GM18508 (cell line): ENCODE results near the gene KSR1.
"Not testable (repeated sequence)": the region's sequence is repeated elsewhere in the genome, so short reads cannot be mapped to it uniquely, and the experiment has no call there.

Source experiments
- ATAC-seq: cut with Tn5 transposase; IDR thresholded peaks from one replicate; pipeline ENCODE4 v1.9.1; 2021; ENCODE audit warnings: moderate number of reproducible peaks; ENCODE audit not compliant: insufficient read depth, unreplicated experiment

The KSR1 gene

GRCh38 chr17:27638415-27638914 is 182.2 kb downstream of the KSR1 start:
- ATAC-seq: not testable (repeated sequence)

DNA sequence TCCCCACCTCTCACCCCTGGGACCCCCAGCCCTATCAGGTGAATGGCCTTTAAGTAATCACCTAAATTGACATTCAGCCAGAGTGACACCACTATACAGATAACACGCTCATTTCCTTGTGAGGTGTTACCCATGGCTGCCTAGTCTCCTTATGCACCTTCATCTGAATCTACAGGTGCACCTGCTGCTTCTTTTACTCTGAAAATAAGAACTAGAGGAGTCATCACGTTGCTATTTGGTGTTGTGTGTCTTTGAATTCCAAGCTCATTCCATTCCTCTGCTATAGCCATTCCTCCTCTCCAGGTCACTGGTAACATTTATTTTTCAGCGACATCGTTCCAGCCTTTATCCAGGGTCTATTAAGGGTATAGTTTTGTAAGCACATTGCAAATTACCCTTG is 184.5 kb downstream of the KSR1 start:
- no peak for ATAC-seq

- no peak for ATAC-seq
These were observed 188.3 kb downstream of the KSR1 start for GRCh38 chr17:27644586-27644985.

DNA sequence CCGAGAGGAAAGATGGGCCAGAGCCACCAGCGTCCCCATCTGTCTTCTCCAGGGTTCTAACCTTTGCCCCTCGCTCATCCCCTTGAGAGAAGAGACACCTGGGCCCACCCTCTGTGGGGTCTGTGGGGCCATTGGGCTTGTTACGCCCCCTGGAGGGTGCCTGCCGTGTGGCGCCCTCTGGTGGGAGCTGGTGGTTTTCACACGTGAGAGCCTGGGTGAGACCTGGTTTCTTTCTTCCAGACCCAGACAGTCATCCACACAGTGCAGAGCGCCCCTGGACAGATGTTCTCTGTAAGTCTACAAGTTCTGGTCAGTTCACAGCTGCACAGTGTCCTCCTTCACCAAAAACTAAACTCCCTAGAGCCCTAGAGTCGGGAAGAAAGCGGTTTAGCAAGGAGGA is 189.4 kb downstream of the KSR1 start:
- ATAC-seq: not testable (repeated sequence)

GRCh38 chr17:27646232-27646631 is 190.0 kb downstream of the KSR1 start:
- ATAC-seq: no peak

GRCh38 chr17:27647765-27648164 is 191.5 kb downstream of the KSR1 start:
- ATAC-seq: no peak

DNA sequence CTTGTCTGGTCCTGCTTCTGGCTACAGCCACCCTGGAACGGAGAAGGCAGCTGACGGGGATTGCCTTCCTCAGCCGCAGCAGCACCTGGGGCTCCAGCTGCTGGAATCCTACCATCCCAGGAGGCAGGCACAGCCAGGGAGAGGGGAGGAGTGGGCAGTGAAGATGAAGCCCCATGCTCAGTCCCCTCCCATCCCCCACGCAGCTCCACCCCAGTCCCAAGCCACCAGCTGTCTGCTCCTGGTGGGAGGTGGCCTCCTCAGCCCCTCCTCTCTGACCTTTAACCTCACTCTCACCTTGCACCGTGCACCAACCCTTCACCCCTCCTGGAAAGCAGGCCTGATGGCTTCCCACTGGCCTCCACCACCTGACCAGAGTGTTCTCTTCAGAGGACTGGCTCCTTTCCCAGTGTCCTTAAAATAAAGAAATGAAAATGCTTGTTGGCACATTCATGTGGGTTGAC is 192.9 kb downstream of the KSR1 start:
- not testable (repeated sequence) for ATAC-seq

- no peak for ATAC-seq
These were observed 193.7 kb downstream of the KSR1 start for GRCh38 chr17:27649929-27650328.

- ATAC-seq: no peak
These were observed 194.6 kb downstream of the KSR1 start for GRCh38 chr17:27650836-27651235.

DNA sequence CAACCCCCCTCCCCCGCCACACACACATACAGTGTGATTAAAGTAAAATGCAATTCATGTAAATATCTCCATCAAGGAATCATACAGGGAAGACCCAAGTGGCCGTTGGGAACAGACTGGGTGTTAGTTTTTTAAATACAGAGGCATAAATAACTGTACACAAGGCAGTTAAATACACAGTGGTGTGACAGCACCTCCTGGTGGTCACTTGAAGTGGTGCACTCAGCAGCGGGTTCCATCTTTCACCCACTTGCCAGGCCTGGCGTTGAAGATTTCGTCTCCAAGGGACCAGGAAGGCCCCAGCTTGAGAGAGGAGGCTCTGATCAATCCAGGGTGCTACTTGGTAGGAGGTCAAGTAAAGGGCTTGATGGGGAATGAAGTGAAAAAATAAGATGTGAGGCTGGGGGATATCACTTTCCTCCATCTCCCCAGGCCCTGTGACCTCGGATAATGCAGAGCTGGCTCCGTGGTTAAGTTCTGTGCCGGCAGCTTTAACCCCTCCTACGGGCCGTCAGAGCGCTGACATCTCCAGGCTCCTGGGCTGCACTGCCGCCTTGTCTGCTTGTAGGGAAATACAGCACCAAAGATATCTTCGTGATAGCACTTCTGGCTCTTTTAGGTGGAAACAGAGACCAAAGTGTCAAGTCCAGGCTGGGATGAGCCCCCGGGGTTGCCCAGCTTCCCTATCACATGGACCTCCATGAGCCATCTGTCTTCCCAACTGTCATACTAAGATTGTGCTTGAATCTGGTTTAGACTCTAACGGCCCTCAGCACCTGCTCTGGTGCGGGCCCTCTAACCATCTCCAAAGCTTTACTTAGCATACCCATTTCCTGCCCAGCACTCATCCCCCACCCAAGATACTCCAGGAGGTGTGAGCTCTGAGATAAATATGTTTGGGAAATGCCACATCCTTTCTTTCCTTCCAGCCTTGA is 195.4 kb downstream of the KSR1 start:
- no peak for ATAC-seq

DNA sequence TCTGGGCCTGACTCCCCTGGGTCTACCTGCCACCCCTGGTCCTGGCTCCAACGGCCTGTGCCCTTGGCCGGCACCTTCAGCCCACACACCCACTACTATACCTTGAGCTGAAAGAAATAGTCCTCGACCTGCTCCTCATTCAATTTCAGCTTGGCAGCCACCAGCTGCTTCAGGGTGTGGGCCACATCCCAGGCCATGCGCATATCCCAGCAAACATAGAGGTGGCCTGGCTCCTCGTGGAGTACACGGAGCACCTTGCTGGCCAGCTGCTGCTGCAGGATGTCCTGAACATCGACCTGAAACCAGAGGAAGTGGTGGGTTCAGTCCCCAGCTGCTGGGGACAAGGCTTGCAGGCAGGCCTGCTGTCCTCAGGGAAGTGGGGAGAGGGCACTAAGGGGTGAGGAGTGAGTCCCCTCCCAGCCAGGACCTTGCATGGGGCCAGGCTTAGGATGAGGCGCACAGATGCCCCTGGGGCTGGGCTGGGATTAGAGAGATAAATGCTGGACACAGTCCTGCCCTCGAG is 197.3 kb downstream of the KSR1 start:
- ATAC-seq: not testable (repeated sequence)

- ATAC-seq: no peak
These were observed 197.9 kb downstream of the KSR1 start for GRCh38 chr17:27654136-27654535.

- no peak for ATAC-seq
These were observed 198.6 kb downstream of the KSR1 start for GRCh38 chr17:27654654-27655524.

DNA sequence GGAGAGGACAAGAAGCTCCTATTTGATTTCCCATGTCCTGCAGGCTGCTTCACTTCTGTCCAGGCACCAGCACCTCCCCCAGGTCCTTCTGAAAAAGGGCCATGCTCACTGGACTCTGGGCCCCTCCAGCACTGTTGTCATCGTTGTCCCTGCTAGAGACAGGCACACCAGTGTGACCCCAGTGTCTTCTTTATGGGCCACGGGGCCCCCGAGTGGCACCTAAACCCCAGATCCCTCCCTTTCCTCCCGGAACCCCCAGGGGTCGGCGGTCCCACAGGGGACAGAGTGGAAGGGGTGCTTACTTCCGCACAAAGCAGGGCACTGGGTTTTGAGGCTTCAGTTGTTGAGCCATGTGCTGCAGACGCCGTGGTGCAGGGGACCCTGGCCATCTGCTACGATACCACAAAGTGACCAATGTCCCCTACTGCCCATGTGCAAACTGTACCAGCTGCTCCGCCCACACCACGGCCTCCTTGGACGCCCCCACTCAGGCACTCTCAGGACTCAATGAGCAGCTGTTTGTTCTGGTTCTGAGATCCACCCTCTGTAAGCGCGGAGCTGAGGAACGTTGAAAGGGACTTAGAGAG is 199.4 kb downstream of the KSR1 start:
- ATAC-seq: not testable (repeated sequence)

GRCh38 chr17:27656620-27657019 is 200.4 kb downstream of the KSR1 start:
- ATAC-seq: not testable (repeated sequence)

DNA sequence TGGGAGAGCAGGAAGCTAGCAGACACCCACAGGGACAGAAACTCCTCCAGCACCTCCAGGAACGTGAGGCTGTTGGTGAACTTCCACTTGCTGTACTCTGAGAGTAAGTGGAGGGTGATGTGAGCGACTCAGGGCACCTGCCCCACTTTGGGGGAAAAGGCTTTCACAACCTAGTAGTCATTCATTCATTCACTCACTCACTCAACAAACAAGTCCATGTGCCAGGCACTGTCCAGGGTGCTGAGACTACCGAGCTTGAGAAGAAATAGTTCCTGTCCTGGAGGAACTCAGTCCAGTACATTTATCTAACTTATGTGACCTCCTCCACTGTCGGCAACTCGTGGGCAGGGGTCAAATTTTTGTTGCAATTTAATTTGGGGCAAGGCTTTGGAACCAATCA is 201.4 kb downstream of the KSR1 start:
- no peak for ATAC-seq

- no peak for ATAC-seq
These were observed 203.4 kb downstream of the KSR1 start for GRCh38 chr17:27659683-27660082.

DNA sequence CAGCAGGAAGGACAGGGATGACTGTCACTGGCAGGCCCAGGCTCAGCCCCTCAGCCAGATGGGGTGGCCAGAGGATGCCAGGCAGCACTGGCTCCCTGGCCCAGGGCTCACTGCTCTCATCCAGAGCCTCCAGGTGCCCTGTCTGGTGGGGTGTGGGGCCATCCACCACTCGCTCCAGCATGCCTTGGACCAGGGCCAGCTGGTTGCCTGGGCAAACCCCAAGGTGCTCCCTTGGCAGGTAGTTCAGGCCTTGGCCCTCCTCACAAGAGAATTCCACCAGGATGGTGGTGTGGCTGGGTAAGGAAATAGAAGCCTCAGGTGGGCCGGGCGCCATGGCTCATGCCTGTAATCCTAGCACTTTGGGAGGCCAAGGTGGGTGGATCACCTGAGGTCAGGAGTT is 204.2 kb downstream of the KSR1 start:
- ATAC-seq: no peak

DNA sequence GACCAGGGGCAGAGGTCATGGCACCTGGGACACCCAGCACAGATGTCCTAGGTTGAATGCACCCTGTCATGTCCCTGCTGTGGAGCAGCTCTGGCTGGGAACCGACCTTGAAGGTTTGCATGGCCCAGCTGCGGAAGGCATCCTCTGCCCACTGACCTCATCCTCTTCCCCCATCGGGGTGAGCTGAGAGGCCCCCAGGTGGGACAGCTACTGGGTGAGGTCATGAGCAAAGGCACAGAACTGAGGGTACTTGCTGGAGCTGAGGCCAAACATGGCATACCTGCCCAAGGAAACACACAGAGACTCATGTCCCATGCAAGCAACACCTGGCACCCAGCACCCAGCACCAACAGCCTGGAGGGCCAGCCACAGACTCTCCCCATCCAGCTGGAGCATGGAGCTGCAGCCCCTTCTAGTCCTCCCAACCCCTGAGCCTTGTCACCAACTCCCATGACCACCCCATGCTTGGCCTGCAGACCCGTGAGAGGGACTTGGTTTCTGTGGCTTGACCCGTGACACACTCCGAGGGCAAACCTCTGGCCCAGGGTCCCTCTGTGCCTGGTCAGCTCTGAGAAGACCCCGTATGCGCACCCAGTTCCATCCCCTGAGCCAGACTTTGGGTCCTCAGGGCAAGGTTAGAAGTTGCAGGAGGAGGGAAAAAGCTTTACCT is 207.8 kb downstream of the KSR1 start:
- ATAC-seq: no peak

- no peak for ATAC-seq
These were observed 208.3 kb downstream of the KSR1 start for GRCh38 chr17:27664606-27664965.
